Mesenteric fat pad (tissue), 1 donor: ENCODE results near the gene PBX4. TPM values are rescaled to one million over a fixed set of nuclear protein-coding genes. Genes with fewer than 3 reads are reported as not detected.
"Not testable (repeated sequence)": the region's sequence is repeated elsewhere in the genome, so short reads cannot be mapped to it uniquely, and the experiment has no call there.

Source experiments
- DNase-seq: peaks from one replicate; pipeline ENCODE4 v3.0.0-alpha.2; 2020; ENCODE audit warnings: low spot score
- total RNA-seq: library from RNA; stranded (reverse); fragmentation: NEBNext Ultra II Directional; extraction: Animal tissue kit (Norgen Biotek cat#: 25700); gene quantifications from one replicate; pipeline ENCODE4 v1.2.1, GENCODE V29; 2021
- donor health status: DM: yes; HTN: yes; CAD: no.

Gene PBX4
- total RNA-seq, 1 donor from 2014 or later = 2.0 TPM

- no peak for DNase-seq
Observed at GRCh38 chr19:19627621-19628500, 9.4 kb upstream of the PBX4 start, which contains the start of gene LPAR2. LPAR2 (minus strand) TSS chr19:19628220; CDS start chr19:19627275, 945 bp downstream.

- DNase-seq = no peak
Observed at GRCh38 chr19:19626516-19627472, 8.3 kb upstream of the PBX4 start.

- DNase-seq = no peak
Observed at GRCh38 chr19:19624032-19624570, 5.6 kb upstream of the PBX4 start.

GRCh38 chr19:19623383-19623782, 4.9 kb upstream of the PBX4 start:
- no peak for DNase-seq

GRCh38 chr19:19619849-19620210, 1.3 kb upstream of the PBX4 start:
- DNase-seq = no peak

- DNase-seq = no peak
Observed at GRCh38 chr19:19619181-19619848, 828 bp upstream of the PBX4 start.

- DNase-seq = no peak
Observed at GRCh38 chr19:19615086-19615485, 3.4 kb downstream of the PBX4 start.

- DNase-seq = no peak
Observed at GRCh38 chr19:19613506-19613905, 5.0 kb downstream of the PBX4 start.

- DNase-seq = no peak
Observed at GRCh38 chr19:19610376-19611202, 7.9 kb downstream of the PBX4 start.

GRCh38 chr19:19606686-19607085, 11.8 kb downstream of the PBX4 start:
- DNase-seq = not testable (repeated sequence)

- no peak for DNase-seq
Observed at GRCh38 chr19:19606021-19606420, 12.5 kb downstream of the PBX4 start.

- no peak for DNase-seq
Observed at GRCh38 chr19:19602713-19603324, 15.7 kb downstream of the PBX4 start.

- DNase-seq = no peak
Observed at GRCh38 chr19:19602136-19602712, 16.3 kb downstream of the PBX4 start.

- DNase-seq = no peak
Observed at GRCh38 chr19:19600793-19601330, 17.6 kb downstream of the PBX4 start.

- DNase-seq = not testable (repeated sequence)
Observed at GRCh38 chr19:19598728-19599451, 19.6 kb downstream of the PBX4 start.

GRCh38 chr19:19597809-19598306, 20.6 kb downstream of the PBX4 start:
- DNase-seq = no peak

GRCh38 chr19:19595171-19595701, 23.3 kb downstream of the PBX4 start:
- DNase-seq = no peak

- no peak for DNase-seq
Observed at GRCh38 chr19:19594381-19594780, 24.1 kb downstream of the PBX4 start.
